ENCODE measurements around the gene PRDM16. TPM values are rescaled to one million over a fixed set of nuclear protein-coding genes. Genes with fewer than 3 reads are reported as not detected.

PRDM16 gene
- total and polyA plus RNA-seq, 2 of the 4 experiments (the other 2 are of a cell fraction) = 0.02 TPM; not detected in 1

- BruUV-seq (replicated peaks) = no TSS peak
Measured at GRCh38 chr1:3176028-3176427, 107.0 kb downstream of the PRDM16 start.

More at GRCh38 chr1:3176028-3176427, 107.0 kb downstream of the PRDM16 start:
- TF ChIP-seq FOS (IDR thresholded peaks at IDR 0.05; ENCODE audit: low read depth, low read length) (no peak), BHLHE40 (IDR thresholded peaks at IDR 0.05; ENCODE audit: low read depth, low read length) (no peak), SMC3 (IDR thresholded peaks at IDR 0.05; ENCODE audit: low read depth, low read length) (no peak), NFE2L2 (IDR thresholded peaks at IDR 0.05; ENCODE audit: low read depth, low read length) (no peak), RAD21 (IDR thresholded peaks at IDR 0.05; ENCODE audit: low read length) (no peak), ELK1 (IDR thresholded peaks at IDR 0.05; ENCODE audit: borderline replicate concordance, low read depth, low read length) (no peak), MXI1 (IDR thresholded peaks at IDR 0.05; ENCODE audit: borderline replicate concordance, low read depth, low read length) (no peak), CHD1 (IDR thresholded peaks at IDR 0.05; ENCODE audit: low read depth, low read length) (no peak), MAZ (IDR thresholded peaks at IDR 0.05; ENCODE audit: borderline replicate concordance, low read depth, low read length) (no peak)
- TF ChIP-seq, protein P1, sequence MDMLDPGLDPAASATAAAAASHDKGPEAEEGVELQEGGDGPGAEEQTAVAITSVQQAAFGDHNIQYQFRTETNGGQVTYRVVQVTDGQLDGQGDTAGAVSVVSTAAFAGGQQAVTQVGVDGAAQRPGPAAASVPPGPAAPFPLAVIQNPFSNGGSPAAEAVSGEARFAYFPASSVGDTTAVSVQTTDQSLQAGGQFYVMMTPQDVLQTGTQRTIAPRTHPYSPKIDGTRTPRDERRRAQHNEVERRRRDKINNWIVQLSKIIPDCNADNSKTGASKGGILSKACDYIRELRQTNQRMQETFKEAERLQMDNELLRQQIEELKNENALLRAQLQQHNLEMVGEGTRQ (IDR thresholded peaks at IDR 0.05; ENCODE audit: low read depth, low read length) = no peak
- TF ChIP-seq, protein P2, sequence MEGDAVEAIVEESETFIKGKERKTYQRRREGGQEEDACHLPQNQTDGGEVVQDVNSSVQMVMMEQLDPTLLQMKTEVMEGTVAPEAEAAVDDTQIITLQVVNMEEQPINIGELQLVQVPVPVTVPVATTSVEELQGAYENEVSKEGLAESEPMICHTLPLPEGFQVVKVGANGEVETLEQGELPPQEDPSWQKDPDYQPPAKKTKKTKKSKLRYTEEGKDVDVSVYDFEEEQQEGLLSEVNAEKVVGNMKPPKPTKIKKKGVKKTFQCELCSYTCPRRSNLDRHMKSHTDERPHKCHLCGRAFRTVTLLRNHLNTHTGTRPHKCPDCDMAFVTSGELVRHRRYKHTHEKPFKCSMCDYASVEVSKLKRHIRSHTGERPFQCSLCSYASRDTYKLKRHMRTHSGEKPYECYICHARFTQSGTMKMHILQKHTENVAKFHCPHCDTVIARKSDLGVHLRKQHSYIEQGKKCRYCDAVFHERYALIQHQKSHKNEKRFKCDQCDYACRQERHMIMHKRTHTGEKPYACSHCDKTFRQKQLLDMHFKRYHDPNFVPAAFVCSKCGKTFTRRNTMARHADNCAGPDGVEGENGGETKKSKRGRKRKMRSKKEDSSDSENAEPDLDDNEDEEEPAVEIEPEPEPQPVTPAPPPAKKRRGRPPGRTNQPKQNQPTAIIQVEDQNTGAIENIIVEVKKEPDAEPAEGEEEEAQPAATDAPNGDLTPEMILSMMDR (conservative IDR thresholded peaks at IDR 0.05; ENCODE audit: low read depth, low read length) = no peak
- Histone ChIP-seq H2AK9ac (replicated peaks; ENCODE audit: low read depth, low read length, poor library complexity) (no peak overlapping the region), H3K18ac (ENCODE audit: low read depth, low read length) (no peak overlapping the region), H3K14ac (replicated peaks; ENCODE audit: low read depth, low read length) (no peak overlapping the region), H2BK20ac (ENCODE audit: low read depth, low read length) (no peak overlapping the region), H2BK15ac (ENCODE audit: low read depth, low read length) (no peak overlapping the region), H2BK5ac (ENCODE audit: low read depth, low read length, poor library complexity, severe bottlenecking) (peak overlapping the region; percentile 33), H4K5ac (ENCODE audit: low read depth, low read length) (no peak overlapping the region), H2AK5ac (ENCODE audit: low read depth, low read length) (no peak overlapping the region), H4K8ac (ENCODE audit: low read depth in 2 of 2, low read length in 2 of 2) (no peak overlapping the region), H3K36me3 (ENCODE audit: control insufficient read depth, insufficient read depth, low read length) (no peaks in the 10 kb centered on the region), H4K91ac (ENCODE audit: insufficient read depth, low read depth, low read length) (no peak overlapping the region), H2AFZ (replicated peaks; ENCODE audit: low read length, poor library complexity) (no peak overlapping the region), H4K20me1 (ENCODE audit: insufficient read depth, low read length) (no peaks in the 10 kb centered on the region), H3K4me3 (ENCODE audit: insufficient read depth, low read depth, low read length) (no peak overlapping the region), H3K27ac (ENCODE audit: insufficient read depth, low read length) (no peak overlapping the region), H3K23ac (ENCODE audit: low read depth, low read length) (no peak overlapping the region), H3K27me3 (ENCODE audit: control insufficient read depth, insufficient read depth, low read length) (no peaks in the 10 kb centered on the region), H2BK120ac (ENCODE audit: low read depth, low read length) (no peak overlapping the region), H3K4ac (ENCODE audit: low read depth, low read length) (no peak overlapping the region), H3K9me3 (ENCODE audit: control insufficient read depth, insufficient read depth, low read length) (peaks cover 44% of the 10 kb centered on the region), H3K9me1 (ENCODE audit: insufficient read depth, low read length) (no peaks in the 10 kb centered on the region), H3K79me1 (ENCODE audit: low read depth in 1 of 2, low read length in 2 of 2) (no peaks in the 10 kb centered on the region), H3K56ac (ENCODE audit: extremely low read depth, insufficient read depth, low read length) (no peak overlapping the region), H3K9ac (ENCODE audit: low read depth, low read length) (no peak overlapping the region), H3K4me2 (ENCODE audit: low read depth, low read length) (no peak overlapping the region), H3K4me1 (ENCODE audit: control insufficient read depth, insufficient read depth, low read length) (peaks cover 2% of the 10 kb centered on the region; the same call in 1 of the 2 replicates)
- in situ Hi-C loops (cut with MboI; ENCODE audit: low sequenced_read_pairs) = loop anchor here (10.0 kb wide), 1 partner anchor 59 kb away; no protein-coding TSS in a partner anchor
- DNase-seq (no peak), ATAC-seq (ENCODE audit: low read depth) (no peak)
- dilution Hi-C loops (cut with HindIII; ENCODE audit: low sequenced_read_pairs, unreplicated experiment) = no loop called here
- ChIA-PET POLR2A (ENCODE audit: unreplicated experiment) (no interaction called here), CTCF (no interaction called here)
- intact Hi-C loops (cut with micrococcal nuclease) = no loop called here
